Stimulated activated CD4-positive, alpha-beta T cell treated with anti-CD3 and anti-CD28 coated beads, Interleukin-12 subunit alpha, Interleukin-12 subunit beta, amount 100 ng/mL, for 4 hours (primary cell): ENCODE measurements around the gene CYP11A1.
A peak's percentile ranks its signal among the peaks of the same experiment; 100 is the strongest.

Experiments
- DNase-seq: peaks from one replicate; pipeline ENCODE4 v3.0.0-alpha.2; 2020

Gene CYP11A1

GRCh38 chr15:74295800-74296199 is 71.6 kb downstream of the CYP11A1 start:
- no peak for DNase-seq

DNA sequence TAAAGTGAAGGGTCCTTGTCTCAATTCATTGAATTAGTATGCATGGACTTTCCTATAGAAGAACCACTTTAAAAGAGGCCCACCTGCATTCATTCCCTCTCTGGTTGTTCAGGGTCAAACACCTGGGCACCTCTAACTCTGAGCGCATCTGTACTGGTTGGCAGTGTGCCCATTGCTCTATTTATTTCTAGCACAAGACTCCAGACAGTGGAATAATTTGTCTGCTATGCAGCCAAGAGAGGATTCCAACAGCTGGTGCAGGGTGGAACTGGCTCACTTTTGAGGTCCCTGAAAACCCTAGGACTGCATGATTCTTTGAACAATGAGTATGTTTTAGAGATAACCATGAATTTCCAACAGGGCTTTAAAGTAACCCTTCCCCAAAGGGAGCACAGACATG is 73.4 kb downstream of the CYP11A1 start:
- DNase-seq, result no peak

GRCh38 chr15:74293021-74293810 is 74.2 kb downstream of the CYP11A1 start:
- DNase-seq, result no peak

GRCh38 chr15:74291101-74292071 is 76.1 kb downstream of the CYP11A1 start:
- peak; percentile 60 for DNase-seq

DNA sequence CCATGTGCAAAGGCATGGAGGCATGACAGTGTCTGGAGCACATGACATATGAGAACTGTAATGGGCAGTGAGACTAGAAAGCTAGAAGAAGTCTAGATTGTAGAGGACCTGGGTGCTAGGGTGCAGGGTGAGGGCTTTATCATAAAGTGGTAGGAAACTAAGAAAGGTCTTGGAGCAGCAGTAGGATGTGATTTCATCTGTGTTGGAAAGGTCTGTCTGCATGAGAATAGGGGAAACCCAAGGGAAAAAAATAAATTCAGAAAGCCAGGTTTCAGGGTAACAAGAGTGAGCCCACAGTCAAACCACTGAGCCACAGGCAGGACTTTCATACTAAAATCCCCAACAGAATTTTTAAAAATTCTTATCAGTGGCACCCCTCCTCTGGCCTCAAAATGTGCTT is 76.8 kb downstream of the CYP11A1 start:
- no peak for DNase-seq

GRCh38 chr15:74289671-74290070 is 77.8 kb downstream of the CYP11A1 start:
- no peak for DNase-seq
